Natural killer cell (primary cell): ENCODE data around the gene RNF227. TPM values are rescaled to one million over a fixed set of nuclear protein-coding genes. Genes with fewer than 3 reads are reported as not detected.

Experiments
- ATAC-seq, 3 donors: fragments of 150-1000 bp in 2 of 3; fragments of 200-7000 bp in 1 of 3; cut with Tn5 transposase; 1 replicate in 1 of 3; 2 replicates in 2 of 3; pipeline ENCODE4 v1.10.0; 2021; ENCODE audit warnings: mild to moderate bottlenecking in 2 of 3, moderate library complexity in 2 of 3
- DNase-seq, 2 donors: peaks; one replicate each; pipeline versions ENCODE4 v3.0.0 to v3.0.0-alpha.2; 2013 to 2021; ENCODE audit warnings: mixed read lengths in 1 of 2
- H3K27ac ChIP-seq: one replicate; pipeline ENCODE4 v1.5.1; 2013; ENCODE audit warnings: mild to moderate bottlenecking, low read length
- H3K27me3 ChIP-seq: one replicate; pipeline ENCODE4 v1.6.1; 2013; ENCODE audit warnings: low read length; ENCODE audit not compliant: control insufficient read depth, insufficient read depth
- H3K36me3 ChIP-seq: one replicate; pipeline ENCODE4 v1.6.1; 2013; ENCODE audit warnings: low read length; ENCODE audit not compliant: control insufficient read depth, insufficient read depth
- H3K4me1 ChIP-seq: one replicate; pipeline ENCODE4 v1.6.1; 2013; ENCODE audit warnings: low read length; ENCODE audit not compliant: control insufficient read depth, insufficient read depth
- H3K4me3 ChIP-seq: one replicate; pipeline ENCODE4 v1.5.1; 2013; ENCODE audit warnings: low read length
- H3K9me3 ChIP-seq: one replicate; pipeline ENCODE4 v1.6.1; 2013; ENCODE audit warnings: low read length; ENCODE audit not compliant: control insufficient read depth, insufficient read depth
- H3K27ac Mint-ChIP-seq, 2 donors: one replicate each; pipeline ENCODE4 v1.8.0; 2022; ENCODE audit warnings: mild to moderate bottlenecking in 2 of 2, mixed read lengths in 2 of 2, moderate library complexity in 1 of 2
- H3K27me3 Mint-ChIP-seq, 2 donors: one replicate each; pipeline ENCODE4 v1.8.0; 2022; ENCODE audit warnings: low read depth in 2 of 2, mixed read lengths in 2 of 2
- H3K36me3 Mint-ChIP-seq: one replicate; pipeline ENCODE4 v1.8.0; 2022; ENCODE audit warnings: mixed read lengths
- H3K4me1 Mint-ChIP-seq, 2 donors: one replicate each; pipeline ENCODE4 v1.8.0; 2022; ENCODE audit warnings: mixed read lengths in 2 of 2
- H3K4me3 Mint-ChIP-seq: one replicate; pipeline ENCODE4 v1.8.0; 2022; ENCODE audit warnings: mild to moderate bottlenecking, moderate library complexity, mixed read lengths
- H3K9me3 Mint-ChIP-seq, 2 donors: one replicate each; pipeline ENCODE4 v1.8.0; 2022; ENCODE audit warnings: mixed read lengths in 2 of 2
- CTCF ChIP-seq: fragments of 200-600 bp; IDR thresholded peaks from one replicate; pipeline ENCODE4 v1.8.0; 2022; ENCODE audit warnings: antibody characterized with exemption
- WGBS: methylation state at CpG from one replicate; pipeline ENCODE4 v1.1.7; 2013; ENCODE audit warnings: missing lambda C conversion rate; ENCODE audit not compliant: insufficient coverage; 5-methylcytosine and 5-hydroxymethylcytosine counted together
- intact Hi-C: fragments of 100-400 bp; cut with micrococcal nuclease; formaldehyde crosslinking; loops from one replicate; pipeline ENCODE4 v1.14.2; 2022
- total RNA-seq, 4 donors: library from RNA; stranded (reverse); fragments of 120-200 nt in 1 of 4; gene quantifications; one replicate each; pipeline versions ENCODE4 v1.2.3 to v1.2.4, GENCODE V29; 2013 to 2022

RNF227 gene
- total RNA-seq, 3 donors from 2014 or later (not counting 1 experiment from before 2014, with no cell fraction given), result 3.6 to 5.9 (median 4.7) TPM

- no peaks in the 10 kb centered on the region for H3K9me3 Mint-ChIP-seq
- H3K36me3 Mint-ChIP-seq, result no peaks in the 10 kb centered on the region
- H3K27me3 ChIP-seq, result no peaks in the 10 kb centered on the region
- TF ChIP-seq CTCF, result no peak
- intact Hi-C loops, result loop anchor here (1.0 to 5.0 kb wide), 4 partner anchors 9 to 189 kb away; partner anchors contain the start of gene CHD3
- no peaks in the 10 kb centered on the region for H3K27me3 Mint-ChIP-seq
- peak within 1 kb of the TSS; percentile 74 for H3K4me3 ChIP-seq
- H3K9me3 ChIP-seq, result no peaks in the 10 kb centered on the region
- H3K27ac ChIP-seq, result peak within 1 kb of the TSS; percentile 79
- WGBS, result under 1% methylated on average over 55 of the region's 55 CpGs
- H3K4me1 Mint-ChIP-seq, result peaks cover 36 to 56% of the 10 kb centered on the region in 2 donors
- H3K4me1 ChIP-seq, result peaks cover 31% of the 10 kb centered on the region
- DNase-seq (peak; percentile 99 to 100), ATAC-seq (peak; percentile 93 to 99 (median 96))
- H3K36me3 ChIP-seq, result peaks cover 3% of the 10 kb centered on the region
- H3K4me3 Mint-ChIP-seq, result peak within 1 kb of the TSS; percentile 99
- H3K27ac Mint-ChIP-seq, result peak within 1 kb of the TSS; percentile 96 to 98
Measured at GRCh38 chr17:7931709-7932482, 15.8 kb upstream of the RNF227 start, which contains the start of the genes CNTROB and TRAPPC1. Gene CNTROB (plus strand): TSS chr17:7932206. CDS start chr17:7933080, 874 bp downstream. Gene TRAPPC1 (minus strand): TSS chr17:7931946. CDS start chr17:7931829, 117 bp downstream.

DNA sequence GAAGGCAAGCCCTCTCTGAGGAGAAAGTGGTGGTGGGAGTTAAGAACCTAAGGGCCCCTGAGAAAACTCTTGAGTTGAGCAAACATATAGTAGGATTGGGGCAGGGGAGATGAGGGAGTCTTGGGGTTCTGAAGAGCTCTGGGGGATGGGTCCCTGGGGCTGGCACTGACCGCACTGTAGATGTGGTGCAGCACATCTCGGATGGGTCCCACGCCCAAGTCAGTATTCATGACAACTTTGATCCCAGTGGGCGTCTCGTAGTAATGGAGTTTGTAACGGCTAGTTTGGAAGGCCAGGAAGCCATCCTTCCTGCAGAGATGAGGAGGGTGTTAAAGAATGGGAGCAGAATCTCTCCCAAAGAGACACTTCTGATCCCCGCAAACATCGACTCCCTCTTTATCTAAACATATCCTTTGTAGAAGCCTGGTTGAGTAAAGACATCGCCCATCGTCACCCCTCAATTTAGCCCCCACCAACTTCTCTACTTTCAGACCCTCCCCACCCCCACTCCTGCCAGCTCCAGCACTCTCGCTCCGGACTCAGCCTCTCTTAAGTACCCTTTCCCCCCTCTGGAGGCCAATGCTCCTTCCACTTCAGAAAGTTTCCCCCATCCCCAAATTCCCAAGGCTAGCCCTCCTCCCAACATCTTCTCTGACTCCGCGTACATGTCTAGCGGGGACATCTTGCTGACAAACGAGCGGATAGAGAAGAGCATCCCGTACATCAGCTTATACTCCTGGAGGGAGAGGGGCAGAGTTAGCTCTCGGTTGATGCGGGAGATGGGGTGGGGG, 14.9 kb upstream of the RNF227 start:
- intact Hi-C loops, result loop anchor here (5.0 kb wide), 2 partner anchors 44 to 89 kb away; partner anchors contain the start of gene CHD3
- H3K9me3 Mint-ChIP-seq, result no peaks in the 10 kb centered on the region
- no peak for ATAC-seq

More for the DNA sequence above, 14.9 kb upstream of the RNF227 start:
- Mint-ChIP-seq H3K27me3 (no peaks in the 10 kb centered on the region), H3K4me1 (peaks cover 36 to 54% of the 10 kb centered on the region in 2 donors), H3K36me3 (no peaks in the 10 kb centered on the region), H3K4me3 (peak overlapping the region; percentile 99), H3K27ac (peak overlapping the region; percentile 96 to 98)
- Histone ChIP-seq H3K9me3 (no peaks in the 10 kb centered on the region), H3K27me3 (no peaks in the 10 kb centered on the region), H3K36me3 (peaks cover 3% of the 10 kb centered on the region), H3K4me1 (peaks cover 31% of the 10 kb centered on the region), H3K27ac (peak overlapping the region; percentile 79), H3K4me3 (peak overlapping the region; percentile 74)
- DNase-seq, result no peak
- WGBS, result 51% methylated on average over 20 of the region's 20 CpGs
- no peak for TF ChIP-seq CTCF
